Calu3 (cell line): ENCODE measurements around the gene ZNF169. TPM values are rescaled to one million over a fixed set of nuclear protein-coding genes. Genes with fewer than 3 reads are reported as not detected.
"Not testable (repeated sequence)": the region's sequence is repeated elsewhere in the genome, so short reads cannot be mapped to it uniquely, and the experiment has no call there.

Experiments used
- BruUV-seq: library from RNA; stranded (reverse); fragments of 400-500 nt; replicated peaks from 2 replicates; lab custom pipeline; 2021; lab: Mats Ljungman, UMichigan
- CTCF ChIA-PET: fragments of 300-600 bp; sonication (Branson Sonifier 250); formaldehyde crosslinking; loops from one replicate; lab custom pipeline; 2022; ENCODE audit warnings: antibody characterized with exemption; lab: Charles Lee
- DNase-seq: peaks from one replicate; pipeline ENCODE4 v3.0.0; 2022
- H3K27ac Mint-ChIP-seq: one replicate; pipeline ENCODE4 v1.8.0; 2022; ENCODE audit warnings: mixed read lengths; ENCODE audit not compliant: unreplicated experiment
- H3K27me3 Mint-ChIP-seq: one replicate; pipeline ENCODE4 v1.8.0; 2022; ENCODE audit warnings: mixed read lengths; ENCODE audit not compliant: unreplicated experiment
- H3K36me3 Mint-ChIP-seq: one replicate; pipeline ENCODE4 v1.8.0; 2022; ENCODE audit warnings: mild to moderate bottlenecking, moderate library complexity, mixed read lengths; ENCODE audit not compliant: insufficient read depth, unreplicated experiment
- H3K4me1 Mint-ChIP-seq: one replicate; pipeline ENCODE4 v1.8.0; 2022; ENCODE audit warnings: mild to moderate bottlenecking, low read depth, mixed read lengths; ENCODE audit not compliant: unreplicated experiment
- H3K4me3 Mint-ChIP-seq: one replicate; pipeline ENCODE4 v1.8.0; 2022; ENCODE audit warnings: mild to moderate bottlenecking, low read depth, moderate library complexity, mixed read lengths; ENCODE audit not compliant: unreplicated experiment
- H3K9me3 Mint-ChIP-seq: one replicate; pipeline ENCODE4 v1.8.0; 2022; ENCODE audit warnings: low read depth, mixed read lengths; ENCODE audit not compliant: unreplicated experiment
- intact Hi-C: fragments of 100-400 bp; cut with micrococcal nuclease; formaldehyde crosslinking; loops from one replicate; pipeline ENCODE4 v1.10.0; 2022; ENCODE audit not compliant: unreplicated experiment
- total RNA-seq: library from RNA; stranded (reverse); gene quantifications from 2 replicates; pipeline ENCODE4 v1.2.3, GENCODE V29; 2022

ZNF169 gene
- total RNA-seq, 1 experiment from 2014 or later, result 5.2 TPM

- H3K4me3 Mint-ChIP-seq, H3K9me3 Mint-ChIP-seq, CTCF ChIA-PET, DNase-seq, H3K27me3 Mint-ChIP-seq, H3K27ac Mint-ChIP-seq, intact Hi-C loops, H3K4me1 Mint-ChIP-seq, H3K36me3 Mint-ChIP-seq, BruUV-seq: not testable (repeated sequence)
Observed at GRCh38 chr9:94317949-94318657, 59.0 kb downstream of the ZNF169 start.

GRCh38 chr9:94322342-94322940, 63.3 kb downstream of the ZNF169 start:
- not testable (repeated sequence) for BruUV-seq

GRCh38 chr9:94323153-94323798, 64.2 kb downstream of the ZNF169 start:
- intact Hi-C loops, H3K9me3 Mint-ChIP-seq, H3K36me3 Mint-ChIP-seq, CTCF ChIA-PET, H3K27ac Mint-ChIP-seq, H3K4me3 Mint-ChIP-seq, H3K27me3 Mint-ChIP-seq, BruUV-seq, H3K4me1 Mint-ChIP-seq, DNase-seq: not testable (repeated sequence)

More at GRCh38 chr9:94322342-94322940, 63.3 kb downstream of the ZNF169 start:
- H3K27me3 Mint-ChIP-seq, H3K4me1 Mint-ChIP-seq, DNase-seq, H3K9me3 Mint-ChIP-seq, H3K4me3 Mint-ChIP-seq, H3K36me3 Mint-ChIP-seq, intact Hi-C loops, H3K27ac Mint-ChIP-seq, CTCF ChIA-PET: not testable (repeated sequence)

- H3K36me3 Mint-ChIP-seq, H3K4me1 Mint-ChIP-seq, intact Hi-C loops, CTCF ChIA-PET, H3K27ac Mint-ChIP-seq, DNase-seq, H3K9me3 Mint-ChIP-seq, H3K27me3 Mint-ChIP-seq, BruUV-seq, H3K4me3 Mint-ChIP-seq: not testable (repeated sequence)
Observed at GRCh38 chr9:94325583-94325982, 66.5 kb downstream of the ZNF169 start.

GRCh38 chr9:94328544-94328943, 69.4 kb downstream of the ZNF169 start, which contains the start of gene NUTM2F:
Gene NUTM2F, minus strand, starts transcription at chr9:94328644. Its CDS starts 21 bp downstream, at chr9:94328623.
- intact Hi-C loops, H3K9me3 Mint-ChIP-seq, H3K4me1 Mint-ChIP-seq, BruUV-seq, H3K27ac Mint-ChIP-seq, H3K4me3 Mint-ChIP-seq, H3K27me3 Mint-ChIP-seq, CTCF ChIA-PET, H3K36me3 Mint-ChIP-seq, DNase-seq: not testable (repeated sequence)

GRCh38 chr9:94336445-94336844, 77.3 kb downstream of the ZNF169 start:
- H3K27ac Mint-ChIP-seq, CTCF ChIA-PET, H3K27me3 Mint-ChIP-seq, BruUV-seq, DNase-seq, H3K4me3 Mint-ChIP-seq, H3K36me3 Mint-ChIP-seq, H3K4me1 Mint-ChIP-seq, H3K9me3 Mint-ChIP-seq, intact Hi-C loops: not testable (repeated sequence)

- not testable (repeated sequence) for H3K27me3 Mint-ChIP-seq
Observed at GRCh38 chr9:94338723-94339122, 79.6 kb downstream of the ZNF169 start.

GRCh38 chr9:94339657-94340056, 80.6 kb downstream of the ZNF169 start:
- H3K27ac Mint-ChIP-seq, H3K4me3 Mint-ChIP-seq, H3K27me3 Mint-ChIP-seq, CTCF ChIA-PET, DNase-seq, H3K9me3 Mint-ChIP-seq, H3K4me1 Mint-ChIP-seq, BruUV-seq, H3K36me3 Mint-ChIP-seq, intact Hi-C loops: not testable (repeated sequence)

More at GRCh38 chr9:94338723-94339122, 79.6 kb downstream of the ZNF169 start:
- H3K4me1 Mint-ChIP-seq, H3K27ac Mint-ChIP-seq, BruUV-seq, intact Hi-C loops, H3K4me3 Mint-ChIP-seq, H3K9me3 Mint-ChIP-seq, CTCF ChIA-PET, H3K36me3 Mint-ChIP-seq, DNase-seq: not testable (repeated sequence)

- H3K36me3 Mint-ChIP-seq, CTCF ChIA-PET, H3K27ac Mint-ChIP-seq, BruUV-seq, H3K9me3 Mint-ChIP-seq, DNase-seq, H3K4me1 Mint-ChIP-seq, H3K27me3 Mint-ChIP-seq, H3K4me3 Mint-ChIP-seq, intact Hi-C loops: not testable (repeated sequence)
Observed at GRCh38 chr9:94340750-94341149, 81.7 kb downstream of the ZNF169 start.
